Left ventricle myocardium inferior (tissue), 1 donor: ENCODE results near the gene GNB1L. TPM values are rescaled to one million over a fixed set of nuclear protein-coding genes. Genes with fewer than 3 reads are reported as not detected.
"Not testable (repeated sequence)": the region's sequence is repeated elsewhere in the genome, so short reads cannot be mapped to it uniquely, and the experiment has no call there.

Experiments used
- DNase-seq: peaks from one replicate; pipeline ENCODE4 v3.0.0-alpha.2; 2020
- H3K27ac ChIP-seq: fragments of 200-600 bp; replicated peaks from 2 replicates; pipeline ENCODE4 v1.8.0; 2021
- H3K27me3 ChIP-seq: fragments of 200-600 bp; 2 replicates; pipeline ENCODE4 v1.8.0; 2021; ENCODE audit warnings: low read depth
- H3K36me3 ChIP-seq: fragments of 200-600 bp; 2 replicates; pipeline ENCODE4 v1.8.0; 2021
- H3K4me1 ChIP-seq: fragments of 200-600 bp; 2 replicates; pipeline ENCODE4 v1.8.0; 2021
- H3K4me3 ChIP-seq: fragments of 200-600 bp; 2 replicates; pipeline ENCODE4 v1.8.0; 2021; ENCODE audit warnings: mild to moderate bottlenecking, moderate library complexity
- H3K9me3 ChIP-seq: fragments of 200-600 bp; replicated peaks from 2 replicates; pipeline ENCODE4 v1.8.0; 2021
- intact Hi-C: fragments of 100-400 bp; cut with micrococcal nuclease; formaldehyde crosslinking; loops from one replicate; pipeline ENCODE4 v1.11.0; 2022
- total RNA-seq: library from RNA; stranded (reverse); fragmentation: NEBNext Ultra II Directional; extraction: Animal tissue kit (Norgen Biotek cat#: 25700); gene quantifications from one replicate; pipeline ENCODE4 v1.2.1, GENCODE V29; 2021
- TF ChIP-seq, protein P1 (sequence below): fragments of 200-600 bp; IDR thresholded peaks from 2 replicates; pipeline ENCODE4 v1.8.0; 2021; ENCODE audit warnings: antibody characterized with exemption, mild to moderate bottlenecking, borderline replicate concordance
- donor health status: DM: no; HTN: yes; CAD: no; lungs with severe emphysema.

Gene GNB1L
- total RNA-seq, 1 donor from 2014 or later: 2.9 TPM

DNA sequence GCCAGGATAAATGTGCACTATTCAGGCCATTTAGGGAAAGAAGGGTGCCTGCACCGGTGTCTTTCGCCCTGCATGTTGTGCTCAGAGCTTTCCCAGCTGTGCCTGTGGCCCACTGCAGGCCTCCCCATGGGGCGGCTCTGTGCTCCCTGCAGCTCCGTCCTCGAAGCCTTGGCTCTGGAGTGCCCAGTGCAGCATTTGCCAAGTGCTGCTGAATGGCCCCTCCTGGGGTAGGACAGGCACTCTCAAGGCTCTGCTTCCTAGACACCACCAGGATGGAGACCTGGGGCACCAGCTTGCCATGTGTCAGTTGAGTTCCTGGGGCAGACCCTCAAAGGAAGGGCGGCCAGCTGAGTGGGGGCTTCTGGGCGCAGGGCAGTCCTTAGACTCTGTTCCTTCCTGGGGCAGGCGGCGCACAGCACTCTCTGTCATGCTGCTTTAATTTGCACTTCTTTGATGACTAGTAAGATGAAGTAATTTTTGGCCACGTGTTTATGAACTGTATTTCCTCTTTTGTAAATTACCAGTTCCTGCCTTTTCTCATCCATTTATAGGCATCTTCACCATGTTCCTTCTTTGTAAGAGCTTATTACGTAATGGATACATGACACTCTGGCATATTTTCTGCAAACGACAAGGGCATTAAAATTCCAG lies 32.1 kb upstream of the GNB1L start:
- TF ChIP-seq, protein P1, sequence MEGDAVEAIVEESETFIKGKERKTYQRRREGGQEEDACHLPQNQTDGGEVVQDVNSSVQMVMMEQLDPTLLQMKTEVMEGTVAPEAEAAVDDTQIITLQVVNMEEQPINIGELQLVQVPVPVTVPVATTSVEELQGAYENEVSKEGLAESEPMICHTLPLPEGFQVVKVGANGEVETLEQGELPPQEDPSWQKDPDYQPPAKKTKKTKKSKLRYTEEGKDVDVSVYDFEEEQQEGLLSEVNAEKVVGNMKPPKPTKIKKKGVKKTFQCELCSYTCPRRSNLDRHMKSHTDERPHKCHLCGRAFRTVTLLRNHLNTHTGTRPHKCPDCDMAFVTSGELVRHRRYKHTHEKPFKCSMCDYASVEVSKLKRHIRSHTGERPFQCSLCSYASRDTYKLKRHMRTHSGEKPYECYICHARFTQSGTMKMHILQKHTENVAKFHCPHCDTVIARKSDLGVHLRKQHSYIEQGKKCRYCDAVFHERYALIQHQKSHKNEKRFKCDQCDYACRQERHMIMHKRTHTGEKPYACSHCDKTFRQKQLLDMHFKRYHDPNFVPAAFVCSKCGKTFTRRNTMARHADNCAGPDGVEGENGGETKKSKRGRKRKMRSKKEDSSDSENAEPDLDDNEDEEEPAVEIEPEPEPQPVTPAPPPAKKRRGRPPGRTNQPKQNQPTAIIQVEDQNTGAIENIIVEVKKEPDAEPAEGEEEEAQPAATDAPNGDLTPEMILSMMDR: no peak
- Histone ChIP-seq H3K9me3 (no peaks in the 10 kb centered on the region), H3K27ac (no peak overlapping the region), H3K4me3 (no peak overlapping the region), H3K27me3 (no peaks in the 10 kb centered on the region), H3K36me3 (peaks cover 5% of the 10 kb centered on the region), H3K4me1 (peaks cover 15% of the 10 kb centered on the region)
- peak; percentile 17 for DNase-seq
- intact Hi-C loops: no loop called here

DNA sequence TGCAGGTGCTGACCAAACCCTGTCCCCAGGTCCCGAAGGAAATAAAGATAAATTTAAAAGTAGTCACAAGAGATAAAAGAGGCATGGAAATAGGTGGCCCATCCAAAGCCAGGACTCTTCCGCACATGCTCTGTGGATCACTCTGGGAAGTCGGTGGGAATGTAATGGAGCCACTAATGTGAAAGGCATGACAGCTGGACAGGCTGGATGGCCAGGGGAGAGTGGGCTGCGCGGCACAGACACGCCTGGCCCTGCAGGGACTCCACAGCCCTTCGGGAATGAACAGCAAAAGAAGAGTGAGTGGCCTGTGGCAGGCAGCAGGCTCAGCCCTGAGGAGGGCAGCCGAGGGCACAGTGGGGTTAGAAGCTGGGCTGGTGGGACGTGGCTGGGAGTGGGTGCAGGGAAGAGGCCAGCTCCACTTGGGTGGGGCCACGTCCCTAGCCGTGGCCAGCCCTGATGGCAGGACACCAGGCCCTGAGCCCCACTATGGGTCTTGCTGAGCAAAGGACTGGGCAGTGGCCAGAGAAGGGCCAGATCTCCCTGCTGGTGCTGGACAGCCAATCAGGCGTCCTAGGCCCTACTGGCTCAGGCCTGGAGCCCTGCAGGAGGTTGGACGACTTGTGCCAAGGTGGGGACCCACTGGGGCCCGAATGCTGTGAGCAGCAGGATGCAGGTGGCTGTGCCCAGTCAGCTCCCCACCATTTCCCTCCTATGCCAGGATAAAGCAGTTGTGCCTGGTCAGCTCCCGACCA lies 31.3 kb upstream of the GNB1L start:
- no peak for DNase-seq
- Histone ChIP-seq H3K4me3 (no peak overlapping the region), H3K9me3 (no peaks in the 10 kb centered on the region), H3K27me3 (no peaks in the 10 kb centered on the region), H3K36me3 (peaks cover 5% of the 10 kb centered on the region), H3K27ac (no peak overlapping the region), H3K4me1 (peaks cover 13% of the 10 kb centered on the region)
- intact Hi-C loops: no loop called here
- TF ChIP-seq, protein P1: no peak

DNA sequence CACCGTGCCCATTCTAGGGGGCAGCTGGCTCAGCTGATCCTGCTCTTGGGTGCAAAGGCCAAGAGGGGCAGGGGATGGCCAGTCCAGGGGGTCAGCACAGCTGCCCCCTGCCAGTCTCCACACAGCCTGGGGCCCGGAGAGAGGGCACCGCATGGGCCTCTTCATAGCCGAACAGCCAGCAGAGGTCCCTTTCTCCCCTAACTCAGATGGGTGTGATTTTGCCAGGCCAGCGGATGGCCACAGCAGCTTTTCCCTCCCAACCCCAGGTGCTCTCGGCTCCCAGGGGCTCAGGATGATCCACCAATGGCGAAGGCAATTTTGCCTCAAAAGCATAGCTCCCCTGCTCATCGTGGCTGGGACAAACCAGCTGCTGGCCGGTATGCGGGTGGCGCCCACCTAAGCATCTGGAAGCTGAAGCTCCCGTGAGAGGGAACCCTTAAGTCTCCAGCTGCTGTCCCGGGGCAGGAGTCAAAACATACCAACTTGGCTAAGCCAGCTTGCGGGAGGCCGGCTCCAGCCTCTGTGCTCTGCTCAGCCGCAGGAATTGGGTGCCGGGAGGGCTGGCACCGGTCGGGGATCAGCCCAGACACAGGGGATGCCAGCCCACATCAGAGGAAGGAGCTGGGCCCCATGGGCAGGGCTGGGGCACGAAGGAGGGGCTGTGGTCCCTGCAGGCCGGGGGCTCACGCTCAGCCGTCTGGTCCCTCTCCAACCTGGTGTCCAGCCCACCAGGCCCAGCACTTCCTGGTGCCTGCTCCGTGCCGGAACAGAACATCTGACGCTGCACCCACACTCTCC lies 30.5 kb upstream of the GNB1L start:
- intact Hi-C loops: no loop called here
- TF ChIP-seq, protein P1: no peak
- peak; percentile 3 for DNase-seq
- H3K4me3 ChIP-seq: no peak overlapping the region
- no peaks in the 10 kb centered on the region for H3K9me3 ChIP-seq
- no peaks in the 10 kb centered on the region for H3K27me3 ChIP-seq
- H3K27ac ChIP-seq: no peak overlapping the region
- peaks cover 18% of the 10 kb centered on the region for H3K4me1 ChIP-seq
- peaks cover 5% of the 10 kb centered on the region for H3K36me3 ChIP-seq

DNA sequence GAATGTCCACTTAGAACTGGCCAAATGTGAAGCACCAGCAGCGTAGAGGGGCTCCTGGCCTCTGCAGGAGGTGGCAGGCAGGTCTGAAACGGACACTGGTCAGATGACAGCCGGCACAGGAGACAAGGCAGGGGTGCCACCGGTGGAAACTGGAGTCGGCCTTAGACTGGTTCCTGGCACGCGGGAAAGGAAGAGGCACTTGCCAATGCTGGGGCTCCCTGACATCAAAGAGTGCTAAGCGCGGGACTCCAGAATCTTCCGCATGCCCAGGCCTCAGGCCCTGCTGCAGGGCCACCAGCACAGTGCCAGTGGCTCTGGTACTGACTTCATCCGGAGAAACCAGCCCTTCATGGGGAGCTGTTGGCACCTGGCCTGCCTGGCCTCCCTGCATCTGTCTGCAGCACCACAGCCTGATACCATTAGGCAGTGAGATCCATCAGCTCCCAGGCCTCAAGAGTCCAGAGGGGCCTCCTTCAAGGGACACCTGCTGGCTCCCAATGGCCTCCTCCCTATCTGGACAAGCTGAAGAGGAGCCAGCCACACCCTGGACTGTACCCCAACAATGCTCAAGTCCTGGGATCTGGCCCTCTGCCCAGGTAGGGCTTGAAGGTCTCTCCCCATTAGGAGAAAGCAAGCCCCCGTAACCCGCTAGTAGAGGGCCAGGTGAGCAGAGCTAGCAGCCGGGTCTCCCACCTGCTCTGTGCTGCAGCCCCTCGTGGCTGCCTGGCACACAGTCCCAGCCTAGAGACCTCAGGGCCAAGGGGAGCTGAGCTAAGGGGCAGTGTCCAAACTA lies 29.7 kb upstream of the GNB1L start:
- H3K36me3 ChIP-seq: peaks cover 5% of the 10 kb centered on the region
- no peak overlapping the region for H3K4me3 ChIP-seq
- no peak overlapping the region for H3K27ac ChIP-seq
- DNase-seq: peak; percentile 10
- H3K4me1 ChIP-seq: peaks cover 18% of the 10 kb centered on the region
- no peaks in the 10 kb centered on the region for H3K27me3 ChIP-seq
- no peaks in the 10 kb centered on the region for H3K9me3 ChIP-seq
- intact Hi-C loops: no loop called here
- TF ChIP-seq, protein P1: no peak

DNA sequence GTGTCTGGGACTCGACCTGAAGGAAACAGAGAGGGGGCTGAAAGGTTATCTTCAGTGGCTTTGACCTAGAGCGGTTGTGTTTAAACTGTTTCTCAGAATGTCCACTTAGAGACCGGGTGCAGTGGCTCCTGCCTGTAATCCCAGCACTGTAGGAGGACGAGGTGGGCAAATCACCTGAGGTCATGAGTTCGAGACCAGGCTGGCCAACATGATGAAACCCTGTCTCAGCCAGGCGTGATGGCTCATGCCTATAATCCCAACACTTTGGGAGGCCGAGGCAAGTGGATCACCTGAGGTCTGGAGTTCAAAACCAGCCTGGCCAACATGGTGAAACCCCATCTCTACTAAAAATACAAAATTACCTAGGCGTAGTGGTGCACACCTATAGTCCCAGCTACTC lies 28.8 kb upstream of the GNB1L start:
- H3K4me3 ChIP-seq, H3K27me3 ChIP-seq, H3K27ac ChIP-seq, H3K9me3 ChIP-seq, intact Hi-C loops, H3K36me3 ChIP-seq, DNase-seq: not testable (repeated sequence)
- peaks cover 18% of the 10 kb centered on the region for H3K4me1 ChIP-seq
